ENCODE measurements around the gene PEX5L. TPM values are rescaled to one million over a fixed set of nuclear protein-coding genes. Genes with fewer than 3 reads are reported as not detected.

The PEX5L gene
- total RNA-seq, 1 experiment from 2014 or later, result not detected

DNA sequence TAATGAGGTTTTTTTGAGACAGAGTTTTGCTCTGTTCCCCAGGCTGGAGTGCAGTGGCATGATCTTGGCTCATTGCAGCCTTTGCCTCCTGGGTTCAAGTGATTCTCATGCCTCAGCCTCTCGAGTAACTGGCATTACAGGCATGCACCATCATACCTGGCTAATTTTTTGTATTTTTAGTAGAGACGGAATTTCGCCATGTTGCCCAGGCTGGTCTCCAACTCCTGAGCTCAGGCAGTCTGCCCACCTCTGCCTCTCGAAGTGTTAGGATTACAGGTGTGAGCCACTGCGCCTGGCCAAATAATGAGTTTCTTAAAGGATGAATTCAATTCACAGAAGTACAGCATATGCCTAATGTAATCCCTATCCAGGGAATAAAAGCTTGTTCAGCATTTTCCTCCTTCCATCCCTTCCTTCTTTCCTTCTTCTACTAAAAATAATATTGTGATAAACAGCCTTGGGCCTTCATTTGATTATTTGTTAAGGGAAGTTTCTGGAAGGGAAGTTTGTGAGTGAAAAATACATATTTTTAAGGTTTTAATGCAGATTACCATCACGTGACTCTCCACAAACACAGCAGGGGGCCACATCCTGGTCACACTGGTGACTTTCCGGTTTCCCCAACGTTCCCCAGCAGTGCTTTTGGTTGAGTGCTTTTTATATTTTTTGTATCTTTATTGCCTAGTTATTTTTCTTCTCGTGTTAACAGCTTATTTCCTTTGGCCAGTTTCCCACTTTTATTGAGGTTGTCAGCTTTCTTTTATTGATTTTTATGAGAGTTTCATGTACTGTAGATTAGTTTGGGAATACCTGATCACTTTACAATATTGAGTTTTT, 267.1 kb downstream of the PEX5L start:
- no TSS peak for BruUV-seq (replicated peaks)
- Histone ChIP-seq H3K4me2 (ENCODE audit: low read length) (no peak overlapping the region), H3K27ac (ENCODE audit: low read depth, low read length) (no peak overlapping the region), H3K9me3 (ENCODE audit: control insufficient read depth in 1 of 2, insufficient read depth in 1 of 2, low read depth in 1 of 2, low read length in 2 of 2) (no peaks in the 10 kb centered on the region), H3K4me3 (replicated peaks in 1 of 2; ENCODE audit: low read depth in 1 of 2, low read length in 2 of 2) (no peak overlapping the region), H2AFZ (ENCODE audit: low read depth, low read length, poor library complexity, severe bottlenecking) (no peak overlapping the region), H3K9ac (ENCODE audit: low read length) (no peak overlapping the region), H3K27me3 (ENCODE audit: insufficient read depth, low read length) (no peaks in the 10 kb centered on the region), H4K20me1 (ENCODE audit: insufficient read depth) (no peaks in the 10 kb centered on the region), H3K79me2 (ENCODE audit: insufficient read depth, low read length) (no peaks in the 10 kb centered on the region), H3K9me2 (ENCODE audit: insufficient read depth) (no peaks in the 10 kb centered on the region), H3K4me1 (ENCODE audit: control insufficient read depth in 1 of 2, insufficient read depth in 2 of 2, low read length in 2 of 2) (no peaks in the 10 kb centered on the region), H3K36me3 (ENCODE audit: control insufficient read depth in 1 of 2, insufficient read depth in 2 of 2, low read length in 2 of 2) (peaks cover 0 to 6% of the 10 kb centered on the region in 2 experiments; a peak in 3 of 4 replicates)
- ChIA-PET CTCF (no interaction called here), POLR2A (no interaction called here), RAD21 (ENCODE audit: low non-redundant PET in 1 of 2, low total read pairs in 2 of 2, uncharacterized antibody in 2 of 2, unreplicated experiment in 2 of 2) (no interaction called here)
- TF ChIP-seq ZBTB33 (IDR thresholded peaks at IDR 0.05; ENCODE audit: extremely low read depth, insufficient replicate concordance, low read length) (no peak), EZH2 (IDR thresholded peaks at IDR 0.05) (no peak), ATF3 (IDR thresholded peaks at IDR 0.05) (no peak), EZH2phosphoT487 (IDR thresholded peaks at IDR 0.05; ENCODE audit: borderline replicate concordance) (no peak), TCF7L2 (IDR thresholded peaks at IDR 0.05; ENCODE audit: borderline replicate concordance, extremely low read depth, insufficient read depth, insufficient read length) (no peak), ELF1 (IDR thresholded peaks at IDR 0.05; ENCODE audit: borderline replicate concordance, low read depth) (no peak), YY1 (IDR thresholded peaks at IDR 0.05; ENCODE audit: extremely low read depth, insufficient replicate concordance, low read depth, low read length) (no peak), SP1 (IDR thresholded peaks at IDR 0.05; ENCODE audit: low read depth) (no peak), RAD21 (IDR thresholded peaks at IDR 0.05; ENCODE audit: low read depth) (no peak), POLR2AphosphoS5 (IDR thresholded peaks at IDR 0.05; ENCODE audit: low read depth, low read length) (no peak), FOSL1 (IDR thresholded peaks at IDR 0.05; ENCODE audit: low read depth) (no peak), EGR1 (IDR thresholded peaks at IDR 0.05; ENCODE audit: low read depth) (no peak), ZFX (IDR thresholded peaks at IDR 0.05) (no peak), JUND (IDR thresholded peaks at IDR 0.05) (no peak), ZNF274 (IDR thresholded peaks at IDR 0.05; ENCODE audit: low read depth, low read length) (no peak), SIN3A (IDR thresholded peaks at IDR 0.05; ENCODE audit: low read depth) (no peak)
- TF ChIP-seq, protein P1, sequence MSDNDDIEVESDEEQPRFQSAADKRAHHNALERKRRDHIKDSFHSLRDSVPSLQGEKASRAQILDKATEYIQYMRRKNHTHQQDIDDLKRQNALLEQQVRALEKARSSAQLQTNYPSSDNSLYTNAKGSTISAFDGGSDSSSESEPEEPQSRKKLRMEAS (IDR thresholded peaks at IDR 0.05), result no peak
- TF ChIP-seq, protein P2, sequence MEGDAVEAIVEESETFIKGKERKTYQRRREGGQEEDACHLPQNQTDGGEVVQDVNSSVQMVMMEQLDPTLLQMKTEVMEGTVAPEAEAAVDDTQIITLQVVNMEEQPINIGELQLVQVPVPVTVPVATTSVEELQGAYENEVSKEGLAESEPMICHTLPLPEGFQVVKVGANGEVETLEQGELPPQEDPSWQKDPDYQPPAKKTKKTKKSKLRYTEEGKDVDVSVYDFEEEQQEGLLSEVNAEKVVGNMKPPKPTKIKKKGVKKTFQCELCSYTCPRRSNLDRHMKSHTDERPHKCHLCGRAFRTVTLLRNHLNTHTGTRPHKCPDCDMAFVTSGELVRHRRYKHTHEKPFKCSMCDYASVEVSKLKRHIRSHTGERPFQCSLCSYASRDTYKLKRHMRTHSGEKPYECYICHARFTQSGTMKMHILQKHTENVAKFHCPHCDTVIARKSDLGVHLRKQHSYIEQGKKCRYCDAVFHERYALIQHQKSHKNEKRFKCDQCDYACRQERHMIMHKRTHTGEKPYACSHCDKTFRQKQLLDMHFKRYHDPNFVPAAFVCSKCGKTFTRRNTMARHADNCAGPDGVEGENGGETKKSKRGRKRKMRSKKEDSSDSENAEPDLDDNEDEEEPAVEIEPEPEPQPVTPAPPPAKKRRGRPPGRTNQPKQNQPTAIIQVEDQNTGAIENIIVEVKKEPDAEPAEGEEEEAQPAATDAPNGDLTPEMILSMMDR (IDR thresholded peaks at IDR 0.05 in 2 of 3, conservative IDR thresholded peaks at IDR 0.05 in 1 of 3; ENCODE audit: borderline replicate concordance in 1 of 3, insufficient read depth in 1 of 3, low read depth in 2 of 3, low read length in 2 of 3), result no peak
- ATAC-seq, result no peak
- intact Hi-C loops (cut with micrococcal nuclease), result no loop called here
- DNase-seq (ENCODE audit: low read depth, low spot score), result no peak

Measured in HCT116 (cell line).